ENCODE measurements around the gene CDH6. TPM values are rescaled to one million over a fixed set of nuclear protein-coding genes. Genes with fewer than 3 reads are reported as not detected.

Gene CDH6
- total and polyA plus RNA-seq, 2 of the 13 experiments (the other 11 are each of a cell fraction or from before 2014, with no cell fraction given) = not detected

DNA sequence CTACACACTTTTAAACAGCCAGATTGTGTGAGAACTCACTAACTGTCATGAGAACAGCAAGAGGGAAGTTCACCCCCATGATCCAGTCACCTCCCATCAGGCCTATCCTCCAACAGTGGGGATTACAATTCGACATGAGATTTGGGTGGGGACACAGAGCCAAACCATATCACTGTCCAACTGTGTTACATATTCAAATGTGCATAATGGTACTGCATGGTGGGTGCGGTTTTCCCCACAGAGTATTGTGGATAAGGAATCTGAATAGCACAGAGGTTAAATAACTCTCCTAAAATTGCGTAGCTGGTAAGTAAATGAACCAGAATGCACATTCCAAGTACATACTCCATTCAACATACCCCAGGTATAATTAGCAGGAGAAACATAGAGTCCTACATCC, 32.1 kb downstream of the CDH6 start:
- no peaks in the 10 kb centered on the region for H3K79me2 ChIP-seq (ENCODE audit: insufficient read depth, low read length)
- 28% methylated on average over 3 of the region's 3 CpGs for WGBS (ENCODE audit: low lambda C conversion rate)
- H3K4me1 ChIP-seq (ENCODE audit: insufficient read depth, low read length) = no peaks in the 10 kb centered on the region
- H3K4me3 ChIP-seq (replicated peaks in 1 of 3; ENCODE audit: insufficient read depth in 1 of 3, low read depth in 2 of 3, low read length in 3 of 3) = no peak overlapping the region
- intact Hi-C loops (cut with micrococcal nuclease; ENCODE audit: unreplicated experiment) (no loop called here), in situ Hi-C loops (cut with HindIII; ENCODE audit: extremely low pct_ligation_motif_present, low pct_unique_long_range_greater_than_20kb) (loop anchor here (25.0 kb wide), 1 partner anchor 1188 kb away; no protein-coding TSS in a partner anchor)
- no peaks in the 10 kb centered on the region for H4K20me1 ChIP-seq (ENCODE audit: insufficient read depth, low read length)
- ChIA-PET POLR2A (no interaction called here), CTCF (ENCODE audit: low intra/inter-chr PET ratio, low total read pairs) (no interaction called here)
- ATAC-seq (no peak), FAIRE-seq (no peak), DNase-seq (ENCODE audit: low spot score) (no peak)
- no peak overlapping the region for H3K27ac ChIP-seq (ENCODE audit: extremely low read length, insufficient read depth, low read length)
- no peaks in the 10 kb centered on the region for H3K27me3 ChIP-seq (ENCODE audit: control insufficient read depth in 1 of 2, insufficient read depth in 2 of 2, low read length in 2 of 2)
- TF ChIP-seq ZNF773 (CRISPR knock-in tag; IDR thresholded peaks at IDR 0.05; ENCODE audit: borderline replicate concordance) = no peak
- TF ChIP-seq ZNF329 (CRISPR knock-in tag; IDR thresholded peaks at IDR 0.05; ENCODE audit: low read depth) = no peak
- TF ChIP-seq EP300 (IDR thresholded peaks at IDR 0.05; ENCODE audit: low read depth in 2 of 2, low read length in 2 of 2) = no peak
- no peak for TF ChIP-seq EP300 (CRISPR knock-in tag; IDR thresholded peaks at IDR 0.05; ENCODE audit: borderline replicate concordance)
- no peak for TF ChIP-seq MXI1 (IDR thresholded peaks at IDR 0.05; ENCODE audit: borderline replicate concordance, low read depth, low read length)
- TF ChIP-seq, protein P1, sequence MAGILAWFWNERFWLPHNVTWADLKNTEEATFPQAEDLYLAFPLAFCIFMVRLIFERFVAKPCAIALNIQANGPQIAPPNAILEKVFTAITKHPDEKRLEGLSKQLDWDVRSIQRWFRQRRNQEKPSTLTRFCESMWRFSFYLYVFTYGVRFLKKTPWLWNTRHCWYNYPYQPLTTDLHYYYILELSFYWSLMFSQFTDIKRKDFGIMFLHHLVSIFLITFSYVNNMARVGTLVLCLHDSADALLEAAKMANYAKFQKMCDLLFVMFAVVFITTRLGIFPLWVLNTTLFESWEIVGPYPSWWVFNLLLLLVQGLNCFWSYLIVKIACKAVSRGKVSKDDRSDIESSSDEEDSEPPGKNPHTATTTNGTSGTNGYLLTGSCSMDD (CRISPR knock-in tag; IDR thresholded peaks at IDR 0.05) = no peak
- no TSS peak for BruUV-seq (replicated peaks)
- no peak overlapping the region for H3K9ac ChIP-seq (ENCODE audit: insufficient read depth, low read depth, low read length)
- H3K36me3 ChIP-seq (replicated peaks in 1 of 2; ENCODE audit: control insufficient read depth in 1 of 2, insufficient read depth in 2 of 2, low read length in 2 of 2) = no peaks in the 10 kb centered on the region
- H2AFZ ChIP-seq (ENCODE audit: low read length) = no peak overlapping the region
- no peak overlapping the region for H3K4me2 ChIP-seq (ENCODE audit: low read depth, low read length)
- no peaks in the 10 kb centered on the region for H3K9me3 ChIP-seq (ENCODE audit: low read length)

DNA sequence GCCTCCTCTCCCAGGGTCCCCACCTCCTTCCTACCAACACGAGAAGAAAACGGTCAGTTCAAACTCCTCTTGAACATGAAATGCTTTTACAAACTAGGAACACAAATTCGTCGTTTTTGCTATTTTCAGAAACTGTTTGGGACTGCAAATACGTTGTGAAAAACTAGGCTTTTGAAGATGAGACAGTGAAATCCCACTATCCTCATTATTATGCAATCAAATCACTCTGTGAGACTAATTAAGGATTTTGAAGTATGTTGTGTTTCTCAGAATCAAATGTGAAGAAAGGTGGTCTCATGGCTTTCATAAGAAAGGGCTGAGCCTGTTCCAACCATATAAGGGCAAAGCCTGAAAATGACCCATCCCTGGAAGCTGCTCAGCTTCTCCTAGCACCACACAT, 33.2 kb downstream of the CDH6 start:
- ChIA-PET CTCF (ENCODE audit: low intra/inter-chr PET ratio, low total read pairs) (no interaction called here), POLR2A (no interaction called here)
- in situ Hi-C loops (cut with HindIII; ENCODE audit: extremely low pct_ligation_motif_present, low pct_unique_long_range_greater_than_20kb) (loop anchor here (25.0 kb wide), 1 partner anchor 1189 kb away; no protein-coding TSS in a partner anchor), intact Hi-C loops (cut with micrococcal nuclease; ENCODE audit: unreplicated experiment) (no loop called here)
- 4% methylated on average over 5 of the region's 5 CpGs for WGBS (ENCODE audit: low lambda C conversion rate)
- Histone ChIP-seq H2AFZ (ENCODE audit: low read length) (no peak overlapping the region), H4K20me1 (ENCODE audit: insufficient read depth, low read length) (no peaks in the 10 kb centered on the region), H3K4me3 (replicated peaks in 1 of 3; ENCODE audit: insufficient read depth in 1 of 3, low read depth in 2 of 3, low read length in 3 of 3) (no peak overlapping the region), H3K4me1 (ENCODE audit: insufficient read depth, low read length) (no peaks in the 10 kb centered on the region), H3K36me3 (replicated peaks in 1 of 2; ENCODE audit: control insufficient read depth in 1 of 2, insufficient read depth in 2 of 2, low read length in 2 of 2) (no peaks in the 10 kb centered on the region), H3K4me2 (ENCODE audit: low read depth, low read length) (no peak overlapping the region), H3K9ac (ENCODE audit: insufficient read depth, low read depth, low read length) (no peak overlapping the region), H3K27ac (ENCODE audit: extremely low read length, insufficient read depth, low read length) (no peak overlapping the region), H3K27me3 (ENCODE audit: control insufficient read depth in 1 of 2, insufficient read depth in 2 of 2, low read length in 2 of 2) (no peaks in the 10 kb centered on the region), H3K79me2 (ENCODE audit: insufficient read depth, low read length) (no peaks in the 10 kb centered on the region), H3K9me3 (ENCODE audit: low read length) (no peaks in the 10 kb centered on the region)
- DNase-seq (ENCODE audit: low spot score) (no peak), ATAC-seq (no peak), FAIRE-seq (no peak)
- no TSS peak for BruUV-seq (replicated peaks)
- no peak for TF ChIP-seq ARNT2 (CRISPR knock-in tag; IDR thresholded peaks at IDR 0.05; ENCODE audit: low read depth)
- TF ChIP-seq, protein P2, sequence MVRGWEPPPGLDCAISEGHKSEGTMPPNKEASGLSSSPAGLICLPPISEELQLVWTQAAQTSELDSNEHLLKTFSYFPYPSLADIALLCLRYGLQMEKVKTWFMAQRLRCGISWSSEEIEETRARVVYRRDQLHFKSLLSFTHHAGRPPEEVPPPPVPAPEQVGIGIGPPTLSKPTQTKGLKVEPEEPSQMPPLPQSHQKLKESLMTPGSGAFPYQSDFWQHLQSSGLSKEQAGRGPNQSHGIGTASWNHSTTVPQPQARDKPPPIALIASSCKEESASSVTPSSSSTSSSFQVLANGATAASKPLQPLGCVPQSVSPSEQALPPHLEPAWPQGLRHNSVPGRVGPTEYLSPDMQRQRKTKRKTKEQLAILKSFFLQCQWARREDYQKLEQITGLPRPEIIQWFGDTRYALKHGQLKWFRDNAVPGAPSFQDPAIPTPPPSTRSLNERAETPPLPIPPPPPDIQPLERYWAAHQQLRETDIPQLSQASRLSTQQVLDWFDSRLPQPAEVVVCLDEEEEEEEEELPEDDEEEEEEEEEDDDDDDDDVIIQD (CRISPR knock-in tag; IDR thresholded peaks at IDR 0.05; ENCODE audit: low read depth) = no peak
- TF ChIP-seq, protein P3, sequence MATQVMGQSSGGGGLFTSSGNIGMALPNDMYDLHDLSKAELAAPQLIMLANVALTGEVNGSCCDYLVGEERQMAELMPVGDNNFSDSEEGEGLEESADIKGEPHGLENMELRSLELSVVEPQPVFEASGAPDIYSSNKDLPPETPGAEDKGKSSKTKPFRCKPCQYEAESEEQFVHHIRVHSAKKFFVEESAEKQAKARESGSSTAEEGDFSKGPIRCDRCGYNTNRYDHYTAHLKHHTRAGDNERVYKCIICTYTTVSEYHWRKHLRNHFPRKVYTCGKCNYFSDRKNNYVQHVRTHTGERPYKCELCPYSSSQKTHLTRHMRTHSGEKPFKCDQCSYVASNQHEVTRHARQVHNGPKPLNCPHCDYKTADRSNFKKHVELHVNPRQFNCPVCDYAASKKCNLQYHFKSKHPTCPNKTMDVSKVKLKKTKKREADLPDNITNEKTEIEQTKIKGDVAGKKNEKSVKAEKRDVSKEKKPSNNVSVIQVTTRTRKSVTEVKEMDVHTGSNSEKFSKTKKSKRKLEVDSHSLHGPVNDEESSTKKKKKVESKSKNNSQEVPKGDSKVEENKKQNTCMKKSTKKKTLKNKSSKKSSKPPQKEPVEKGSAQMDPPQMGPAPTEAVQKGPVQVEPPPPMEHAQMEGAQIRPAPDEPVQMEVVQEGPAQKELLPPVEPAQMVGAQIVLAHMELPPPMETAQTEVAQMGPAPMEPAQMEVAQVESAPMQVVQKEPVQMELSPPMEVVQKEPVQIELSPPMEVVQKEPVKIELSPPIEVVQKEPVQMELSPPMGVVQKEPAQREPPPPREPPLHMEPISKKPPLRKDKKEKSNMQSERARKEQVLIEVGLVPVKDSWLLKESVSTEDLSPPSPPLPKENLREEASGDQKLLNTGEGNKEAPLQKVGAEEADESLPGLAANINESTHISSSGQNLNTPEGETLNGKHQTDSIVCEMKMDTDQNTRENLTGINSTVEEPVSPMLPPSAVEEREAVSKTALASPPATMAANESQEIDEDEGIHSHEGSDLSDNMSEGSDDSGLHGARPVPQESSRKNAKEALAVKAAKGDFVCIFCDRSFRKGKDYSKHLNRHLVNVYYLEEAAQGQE (IDR thresholded peaks at IDR 0.05; ENCODE audit: borderline replicate concordance in 1 of 2, low read depth in 1 of 2, low read length in 2 of 2) = no peak
